NCI-H1417 (cell line): ENCODE results near the gene TSPAN15.
"Not testable (repeated sequence)": the region's sequence is repeated elsewhere in the genome, so short reads cannot be mapped to it uniquely, and the experiment has no call there.

ENCODE experiments used
- DNase-seq, 3 experiments: peaks; one replicate each; lab custom pipeline; 2025; lab: John Stamatoyannopoulos, UW

The TSPAN15 gene

DNA sequence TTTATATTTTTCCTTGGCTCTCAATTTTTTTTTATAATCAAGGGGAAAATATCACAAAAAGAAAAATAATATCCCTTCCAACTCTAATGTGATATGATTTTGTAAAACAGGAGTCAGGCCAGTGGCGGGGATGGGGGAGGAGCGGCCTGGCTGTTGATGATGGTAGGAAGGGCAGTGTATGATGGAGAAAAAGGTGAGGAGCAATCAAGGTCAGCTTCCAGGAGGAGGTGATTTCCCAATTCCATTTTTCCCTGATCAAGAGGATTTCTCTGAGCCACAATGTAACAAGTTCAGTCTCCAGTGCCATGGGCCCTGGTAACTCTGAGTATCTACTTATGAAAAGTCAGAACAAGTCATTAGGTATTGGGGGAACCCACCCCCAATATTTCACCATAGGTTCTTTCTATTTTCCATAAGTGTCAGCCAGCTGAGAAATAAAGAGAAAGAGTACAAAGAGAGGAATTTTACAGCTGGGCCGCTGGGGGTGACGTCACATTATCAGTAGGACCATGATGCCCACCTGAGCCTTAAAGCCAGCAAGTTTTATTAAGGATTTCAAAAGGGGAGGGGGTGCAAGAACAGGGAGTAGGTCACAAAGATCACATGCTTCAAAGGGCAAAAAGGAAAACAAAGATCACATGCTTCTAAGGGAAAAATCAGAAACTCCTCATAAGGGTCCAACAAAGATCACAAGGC, 37.0 kb downstream of the TSPAN15 start:
- not testable (repeated sequence) for DNase-seq

DNA sequence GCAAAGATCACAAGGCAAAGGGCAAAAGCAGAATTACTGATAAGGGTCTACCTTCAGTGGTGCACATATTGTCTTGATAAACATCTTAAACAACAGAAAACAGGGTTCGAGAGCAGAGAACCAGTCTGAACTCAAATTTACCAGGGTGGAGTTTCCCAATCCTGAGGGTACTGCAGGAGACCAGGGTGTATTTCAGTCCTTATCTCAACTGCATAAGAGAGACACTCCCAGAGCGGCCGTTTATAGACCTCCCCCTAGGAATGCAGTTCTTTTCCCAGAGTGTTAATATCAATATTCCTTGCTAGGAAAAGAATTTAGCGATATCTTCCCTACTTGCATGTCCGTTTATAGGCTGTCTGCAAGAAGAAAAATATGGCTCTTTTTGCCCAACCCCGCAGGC, 37.6 kb downstream of the TSPAN15 start:
- not testable (repeated sequence) for DNase-seq

DNA sequence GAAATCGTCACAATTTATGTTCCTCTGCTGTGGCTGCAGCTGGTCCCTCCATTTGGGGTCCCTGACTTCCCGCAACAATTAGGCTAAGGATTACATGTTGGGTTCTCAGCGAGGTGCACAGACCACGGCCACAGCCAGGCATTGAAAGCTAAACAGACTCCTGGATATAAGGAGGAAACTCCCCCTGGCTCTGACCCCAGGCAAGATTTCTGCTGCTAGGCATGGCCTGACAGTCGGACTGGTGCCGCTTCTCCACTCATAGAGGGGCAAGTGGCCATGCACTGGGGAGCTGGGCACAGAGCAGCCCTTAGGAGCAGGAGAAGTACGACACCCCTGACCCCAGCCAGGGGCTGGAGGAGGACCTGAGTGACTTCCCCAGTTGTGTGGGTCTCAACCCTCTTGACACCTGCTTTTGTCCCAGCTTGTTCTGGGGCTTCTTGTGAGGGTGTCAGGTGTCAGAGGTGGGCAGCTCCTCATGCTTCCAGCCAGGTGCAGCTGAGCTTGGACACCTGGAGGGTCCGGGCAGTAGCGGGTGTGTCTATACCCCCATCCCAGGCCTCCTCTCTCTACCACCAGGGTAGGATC, 38.3 kb downstream of the TSPAN15 start:
- DNase-seq, result no peak

DNA sequence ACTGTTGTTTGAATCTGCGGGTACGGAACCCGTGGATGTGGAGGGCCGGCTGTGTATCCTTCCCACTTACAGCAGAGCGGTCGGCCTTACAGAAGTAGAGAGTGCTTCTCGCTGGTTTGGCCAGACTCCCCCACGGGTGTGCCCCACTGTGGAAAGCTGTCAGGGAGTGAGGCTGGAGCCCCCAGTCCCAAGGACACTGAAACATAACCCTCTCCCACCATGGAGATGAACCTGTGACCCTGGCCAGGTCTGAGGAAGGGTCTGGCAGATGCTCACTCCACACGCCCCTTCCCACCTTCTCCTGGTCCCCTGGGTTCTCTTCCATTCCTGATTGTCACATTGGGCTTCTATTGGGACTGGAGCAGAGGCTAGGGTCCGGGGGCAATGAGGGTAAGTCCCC, 39.6 kb downstream of the TSPAN15 start:
- no peak for DNase-seq

DNA sequence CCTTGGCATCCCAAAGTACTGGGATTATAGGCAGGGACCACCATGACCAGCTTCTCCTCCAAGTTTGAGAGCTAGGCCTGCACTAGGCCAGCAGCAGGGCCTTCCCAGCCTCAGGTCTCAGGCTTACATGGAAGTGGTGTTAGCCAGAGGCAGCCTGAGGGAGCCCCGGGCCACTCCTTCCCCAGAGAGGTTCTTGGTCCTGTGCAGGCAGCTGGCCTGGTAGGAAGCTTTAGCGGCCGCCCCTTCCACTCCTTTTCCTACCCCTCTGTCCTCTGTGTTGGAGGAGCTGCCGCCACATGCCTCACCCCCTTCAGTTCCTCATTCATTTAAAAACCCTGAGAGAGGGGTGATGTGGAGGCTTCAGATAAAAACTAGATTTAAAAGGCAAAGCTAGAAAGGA, 40.3 kb downstream of the TSPAN15 start:
- no peak for DNase-seq

DNA sequence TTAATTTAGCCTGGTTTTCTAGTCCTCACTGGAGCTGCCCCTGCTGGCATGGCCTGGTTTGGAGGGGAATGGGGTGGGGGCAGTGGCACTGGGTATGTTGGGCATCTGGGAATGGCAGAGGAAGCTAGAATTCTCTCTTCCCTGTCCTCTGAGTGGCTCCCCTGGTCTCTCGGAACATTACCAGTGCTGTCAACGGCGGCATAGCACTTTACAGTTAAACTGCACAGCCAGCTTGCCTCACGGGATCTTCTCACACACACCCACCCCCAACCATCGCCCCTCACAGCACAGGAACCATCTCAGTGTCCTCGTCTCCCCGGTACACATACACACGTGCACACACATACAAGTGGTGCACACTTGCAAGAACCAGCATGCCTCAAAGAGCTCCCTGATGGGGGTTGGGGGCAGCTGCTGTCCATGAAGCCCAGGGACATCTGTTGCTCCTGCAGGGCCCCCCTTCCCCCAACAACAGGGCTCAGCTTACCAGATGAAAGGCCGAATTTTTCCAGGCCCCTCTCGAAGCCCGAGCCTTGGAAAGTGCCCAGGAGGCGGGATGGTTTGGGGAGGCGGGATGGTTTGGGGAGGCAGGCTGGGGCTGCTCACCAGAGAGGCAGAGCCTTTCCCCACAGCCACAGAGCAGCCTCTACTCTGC, 41.0 kb downstream of the TSPAN15 start:
- DNase-seq, result peak in 1 of 3 experiments; percentile 2

DNA sequence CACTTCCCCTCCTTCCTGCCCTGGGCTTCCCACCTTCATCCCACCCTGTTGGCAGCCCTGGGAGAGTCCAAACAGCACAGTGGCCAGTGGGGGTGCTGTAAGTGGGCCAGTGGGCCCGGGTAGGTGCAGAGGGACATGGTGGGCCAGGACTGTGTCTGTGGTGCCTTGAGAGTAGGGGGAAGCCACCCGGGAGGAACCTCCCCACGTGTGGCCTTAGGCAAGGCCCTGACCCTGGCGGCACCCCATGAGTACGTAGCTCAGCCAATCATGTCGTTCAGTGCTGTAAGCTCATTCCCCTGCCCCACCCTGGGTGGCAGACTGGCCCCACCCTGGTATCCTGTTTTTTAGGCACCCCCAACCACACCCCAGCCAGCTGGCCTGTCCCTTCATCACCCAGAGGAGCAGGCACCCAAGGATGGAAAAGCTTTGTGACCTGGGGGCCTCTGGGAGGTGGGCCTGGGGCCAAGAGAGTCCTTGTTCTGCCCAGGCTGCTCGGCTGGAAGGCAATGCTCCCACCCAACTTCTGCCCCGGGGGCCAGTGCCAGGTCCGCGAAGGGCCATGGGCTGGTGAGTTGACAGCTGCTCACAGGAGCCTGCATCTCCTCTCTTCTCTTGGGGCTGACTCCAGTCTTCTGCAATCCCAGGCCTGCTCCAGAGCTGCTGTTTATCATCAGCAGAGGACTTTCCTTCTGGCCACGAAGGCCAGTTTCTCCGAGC, 41.6 kb downstream of the TSPAN15 start:
- DNase-seq, result no peak

DNA sequence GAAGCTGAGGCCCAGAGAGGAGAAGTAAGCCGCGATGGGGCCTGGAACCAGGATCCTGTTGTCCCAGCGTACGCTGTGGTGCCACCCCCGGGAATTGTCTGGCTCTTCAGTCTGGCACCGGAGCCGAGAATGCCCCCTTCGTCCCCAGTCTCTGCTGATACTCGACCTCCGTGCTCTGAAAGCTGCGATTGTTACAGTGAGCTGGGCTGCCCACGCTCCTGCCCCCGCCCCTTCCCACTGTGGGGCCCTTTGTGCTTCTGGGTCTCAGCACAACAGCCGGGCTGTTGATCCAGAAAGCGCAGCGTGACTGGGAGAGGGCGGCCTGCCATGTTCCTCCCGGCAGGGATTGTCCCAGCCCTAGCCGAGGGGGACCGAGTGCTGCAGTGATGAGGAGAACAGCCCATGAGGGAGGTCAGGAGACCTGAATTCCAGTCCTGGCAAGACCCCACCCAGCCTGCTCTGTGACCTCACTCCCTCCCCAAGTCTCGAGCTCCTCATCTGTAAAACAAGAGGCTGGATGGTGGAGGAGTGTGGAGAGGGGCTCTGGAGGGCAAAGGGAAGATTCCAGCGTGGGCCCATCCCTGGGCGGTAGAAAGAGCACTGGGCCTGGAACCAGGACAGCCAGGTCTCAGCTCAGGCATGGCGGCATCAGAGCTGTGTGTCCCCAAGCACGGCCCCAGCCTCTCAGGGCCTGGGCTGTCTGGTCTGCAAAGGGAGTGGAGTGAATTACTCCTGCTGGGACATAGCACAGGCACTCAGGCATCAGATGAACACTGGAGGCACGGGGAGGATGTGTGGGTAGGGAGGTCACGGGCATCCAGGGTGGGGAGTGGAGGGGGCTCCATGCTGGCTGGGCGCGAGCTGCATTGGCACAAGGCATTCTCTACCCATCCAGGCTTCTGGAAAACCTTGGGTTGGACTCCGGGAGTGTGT, 43.6 kb downstream of the TSPAN15 start:
- peak in 1 of 3 experiments; percentile 18 for DNase-seq

DNA sequence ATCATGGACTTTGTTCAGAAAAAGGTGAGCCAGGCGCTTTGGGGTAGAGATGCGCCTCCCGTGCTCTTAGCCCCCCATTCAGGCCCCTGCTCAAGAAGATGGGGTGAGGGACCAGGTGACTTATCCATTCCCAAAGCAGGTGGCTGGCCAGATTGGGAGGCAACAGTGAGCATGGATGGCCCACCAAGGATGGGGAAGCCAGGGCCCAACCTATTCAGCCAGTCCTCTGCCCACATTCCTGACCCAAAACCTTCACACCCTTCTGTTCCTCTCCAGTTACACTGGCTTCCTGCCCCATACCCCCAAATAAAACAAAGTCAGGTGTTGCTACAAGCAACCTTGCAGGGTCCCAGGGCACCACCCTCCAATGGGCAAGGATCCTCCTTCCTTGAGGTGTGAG, 44.4 kb downstream of the TSPAN15 start:
- DNase-seq, result no peak

DNA sequence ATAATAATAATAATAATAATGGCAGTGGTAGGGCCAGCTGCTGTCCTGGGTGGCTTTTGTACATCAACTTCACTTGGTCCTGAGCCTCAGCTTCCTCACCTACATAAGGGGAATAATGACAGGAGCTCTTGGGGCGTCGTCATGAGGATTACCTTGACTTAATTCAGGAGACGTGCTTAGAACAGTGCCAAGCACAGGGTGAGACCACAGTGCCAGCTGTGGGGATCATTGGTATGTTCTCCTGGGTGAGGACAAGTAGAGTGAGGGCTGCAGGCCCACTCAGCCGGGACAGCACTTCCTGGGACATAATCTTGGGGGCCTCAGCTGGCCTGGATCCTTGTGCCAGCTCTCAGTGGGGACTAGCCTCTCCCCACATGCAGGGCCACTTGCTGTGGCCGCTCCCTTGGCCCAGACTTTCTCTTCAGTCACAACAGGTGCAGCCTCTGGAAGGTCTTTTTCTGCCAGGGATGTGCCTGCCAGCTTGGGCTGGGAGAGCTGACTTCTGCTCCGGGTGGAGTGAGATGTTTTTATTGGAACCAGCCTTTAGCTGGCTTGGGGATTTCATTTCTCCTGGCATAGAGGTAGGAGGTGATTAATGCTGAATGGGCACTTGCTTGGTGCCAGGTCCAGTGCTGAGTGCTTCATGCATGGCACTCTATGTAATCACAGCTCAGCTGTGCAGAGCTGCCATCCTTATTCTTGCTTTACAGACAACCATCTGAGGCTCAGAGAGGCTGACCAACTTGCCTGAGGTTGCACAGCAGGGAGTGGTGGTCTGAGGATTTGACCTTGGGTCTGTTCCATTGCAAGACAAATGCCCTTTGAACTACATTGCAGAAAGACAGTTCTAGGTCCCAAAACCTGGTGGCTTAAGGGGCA, 45.3 kb downstream of the TSPAN15 start:
- DNase-seq, result no peak

DNA sequence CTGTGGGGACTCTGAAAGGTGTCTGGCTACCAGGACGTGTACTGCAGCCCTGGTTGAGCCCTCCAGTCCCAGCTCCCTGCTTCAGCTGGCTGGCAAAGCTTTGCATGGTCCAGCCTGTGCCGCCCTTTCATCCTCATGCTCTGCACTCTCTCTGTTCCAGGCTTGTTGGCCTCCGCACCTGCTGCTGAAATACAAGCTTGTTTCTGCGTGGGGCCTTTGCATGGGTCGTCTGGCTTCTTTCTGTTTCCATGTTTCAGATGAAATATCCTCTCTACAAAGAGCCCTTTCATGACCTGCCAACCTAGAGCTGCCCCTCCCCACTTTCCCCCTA, 45.9 kb downstream of the TSPAN15 start:
- DNase-seq, result no peak

DNA sequence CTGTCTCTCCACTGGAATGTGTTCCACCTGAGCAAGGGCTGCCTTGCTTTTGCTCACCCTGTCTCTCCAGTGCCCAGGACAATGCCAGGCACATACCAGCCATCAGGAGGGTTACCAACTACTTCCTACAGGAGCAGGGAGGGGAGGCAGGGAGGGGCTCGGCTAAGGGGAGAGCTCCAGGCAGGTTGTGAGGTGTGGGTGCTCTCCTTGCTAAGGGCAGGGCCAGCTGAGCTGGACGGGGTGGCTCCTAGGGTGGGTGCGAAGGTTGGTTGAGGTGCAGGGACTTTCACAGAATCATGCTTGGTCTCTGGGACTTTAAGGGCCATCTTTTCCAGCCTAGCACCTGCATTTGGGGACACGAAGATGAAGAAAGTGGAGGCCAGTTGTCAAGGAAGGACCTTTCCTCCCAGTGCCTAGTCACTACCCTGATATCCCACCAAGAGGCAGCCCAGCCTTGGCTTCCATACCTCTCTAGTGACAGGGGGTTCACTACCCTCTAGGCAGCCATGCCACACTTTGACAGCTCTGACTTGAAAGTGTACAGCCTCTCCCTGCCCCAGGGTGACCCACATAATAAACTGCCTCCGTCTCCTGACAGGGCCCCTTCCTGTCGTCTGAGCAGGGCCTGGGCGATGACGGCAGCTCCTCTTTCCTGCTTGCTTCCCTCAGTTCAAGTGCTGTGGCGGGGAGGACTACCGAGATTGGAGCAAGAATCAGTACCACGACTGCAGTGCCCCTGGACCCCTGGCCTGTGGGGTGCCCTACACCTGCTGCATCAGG, 46.5 kb downstream of the TSPAN15 start:
- no peak for DNase-seq

DNA sequence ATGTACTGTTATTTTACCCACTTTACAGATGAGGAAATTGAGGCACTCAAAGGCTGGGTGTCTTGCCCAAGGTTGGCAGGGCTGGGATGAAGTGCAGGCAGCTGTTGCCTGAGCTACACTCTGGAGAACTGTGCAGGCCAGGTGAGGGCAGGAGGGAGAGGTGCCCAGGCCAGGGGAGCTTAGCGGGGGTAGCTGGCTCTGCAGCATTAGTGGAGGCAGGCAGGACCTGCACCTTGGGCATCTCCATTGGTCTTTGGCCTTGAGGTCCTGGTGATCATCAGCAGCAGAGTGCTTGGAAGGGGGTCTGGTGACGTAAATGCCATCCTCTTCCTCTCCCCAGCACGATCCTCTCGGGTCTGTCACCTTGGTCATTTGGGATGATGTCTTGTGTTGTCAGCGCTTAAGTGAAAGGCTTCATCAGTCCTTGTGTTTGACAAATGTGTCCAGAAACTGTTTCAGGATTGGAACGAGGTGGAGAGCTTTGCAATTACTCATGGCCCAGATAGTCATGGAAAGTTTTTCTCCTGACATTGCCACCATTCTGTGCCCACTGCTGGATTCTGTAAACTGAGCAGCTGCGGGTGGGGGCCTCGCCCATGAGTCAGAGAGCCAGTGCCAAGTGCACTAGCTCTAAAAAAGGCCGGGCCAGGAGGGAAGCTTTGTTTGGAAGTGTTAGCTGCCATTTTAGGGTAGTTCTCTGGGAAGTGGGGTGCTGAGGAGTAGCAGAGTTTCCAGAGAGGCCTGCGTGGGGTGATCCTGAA, 47.6 kb downstream of the TSPAN15 start:
- DNase-seq, result no peak

DNA sequence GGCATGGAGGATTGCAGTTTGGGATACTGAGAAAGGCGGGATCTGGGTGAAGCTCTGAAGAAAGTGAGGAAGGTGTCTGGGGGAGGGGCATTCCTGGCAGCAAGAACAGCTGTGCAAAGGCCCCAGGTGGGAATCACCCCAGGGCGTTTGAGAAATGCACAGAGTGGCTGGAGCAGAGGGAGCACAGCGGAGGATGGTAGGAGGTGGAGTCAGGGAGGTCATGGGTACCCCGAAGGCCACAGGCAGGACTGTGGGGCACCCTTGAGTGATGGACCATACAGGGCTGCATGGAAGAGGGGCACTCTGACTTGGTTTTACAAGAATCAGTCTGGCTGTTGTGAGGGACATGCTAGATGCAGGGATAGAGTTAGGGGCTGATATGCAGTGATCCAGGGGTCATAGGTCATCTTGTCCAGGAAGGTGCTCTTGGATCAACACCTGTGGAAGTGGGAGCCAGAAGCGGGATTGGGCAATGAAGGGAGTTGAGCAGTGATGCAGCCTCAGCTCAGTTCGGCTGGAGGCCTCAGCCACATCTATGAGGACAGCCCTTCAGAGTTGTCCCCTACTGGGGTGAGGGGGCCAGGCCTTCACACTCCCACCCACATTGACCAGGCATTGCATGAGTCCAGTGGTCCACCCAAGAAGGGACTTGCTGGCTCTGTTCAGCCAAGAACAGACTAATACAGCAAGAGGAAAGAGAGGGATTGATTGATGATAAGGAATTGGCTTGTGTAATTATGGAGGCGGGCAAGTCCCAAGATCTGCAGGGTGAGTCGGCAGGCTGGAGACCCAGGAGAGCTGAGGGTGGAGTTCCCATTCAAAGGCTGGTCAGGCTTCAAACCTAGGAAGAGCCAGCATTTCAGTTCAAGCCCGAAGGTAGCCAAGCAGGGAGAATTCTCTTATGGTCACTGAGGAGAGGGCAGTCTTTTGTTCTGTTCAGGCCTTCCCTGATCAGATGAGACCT, 48.7 kb downstream of the TSPAN15 start:
- no peak for DNase-seq

DNA sequence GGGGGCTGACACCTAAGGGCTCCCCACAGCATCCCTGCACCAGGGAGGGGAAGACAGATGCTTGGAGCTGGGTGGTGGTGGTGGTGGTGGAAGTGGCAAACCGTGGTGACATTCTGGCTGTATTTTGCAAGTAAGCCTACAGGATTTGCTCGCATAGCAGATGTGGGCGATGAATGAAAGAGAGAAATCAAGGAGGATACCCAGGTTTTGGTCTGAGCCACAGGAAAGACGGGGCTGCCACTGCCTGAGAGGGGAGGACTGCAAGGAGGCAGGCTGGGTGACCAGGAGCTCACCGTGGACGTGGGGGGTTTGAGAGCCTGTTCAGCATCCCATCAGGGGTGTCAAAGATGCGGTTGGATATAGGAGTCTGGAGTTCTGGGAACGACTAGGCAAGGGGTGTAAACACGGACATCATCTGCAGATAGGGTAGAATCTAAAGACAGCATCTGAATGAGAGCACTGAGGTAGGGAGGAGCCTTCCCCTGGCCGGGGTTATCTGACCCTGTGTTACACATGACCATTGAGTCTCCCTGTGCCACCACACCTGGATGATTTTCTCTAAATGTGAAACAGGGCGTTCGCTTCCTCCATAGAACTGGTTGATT, 49.7 kb downstream of the TSPAN15 start:
- no peak for DNase-seq

DNA sequence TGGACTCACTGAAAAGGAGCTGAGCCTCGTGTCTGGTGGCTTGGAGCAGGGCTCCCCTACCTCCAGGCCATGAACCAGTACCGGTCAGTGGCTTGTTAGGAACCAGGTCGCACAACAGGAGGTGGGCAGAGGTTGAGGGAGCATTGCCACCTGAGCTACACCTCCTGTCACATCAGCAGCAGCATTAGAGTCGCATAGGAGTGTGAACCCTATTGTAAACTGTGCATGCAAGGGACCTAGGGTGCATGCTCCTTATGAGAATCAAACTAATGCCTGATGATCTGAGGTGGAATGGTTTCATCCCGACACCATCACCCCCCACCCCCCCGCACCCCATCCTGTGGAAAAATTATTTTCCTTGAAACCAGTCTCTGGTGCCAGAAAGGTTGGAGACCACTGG, 50.4 kb downstream of the TSPAN15 start:
- no peak for DNase-seq

DNA sequence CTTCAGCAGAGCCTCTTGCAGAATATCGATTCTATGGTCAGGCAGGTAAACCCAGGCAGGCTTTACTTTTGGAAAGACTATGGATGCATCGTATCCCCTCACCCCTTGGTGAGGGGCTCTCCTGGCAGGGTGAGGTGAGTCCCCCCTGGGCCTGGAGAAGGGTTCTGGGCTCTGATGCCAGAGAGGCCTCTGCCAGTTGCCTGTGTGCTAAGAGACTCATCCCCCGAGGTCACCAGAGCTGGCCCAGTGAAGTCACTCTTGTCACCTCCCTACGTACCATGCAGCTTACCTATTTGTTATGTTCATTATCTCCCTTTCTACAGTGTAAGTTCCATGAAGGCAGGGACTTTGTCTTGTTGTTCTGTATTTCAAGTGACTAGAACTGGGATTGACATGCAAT, 51.3 kb downstream of the TSPAN15 start:
- no peak for DNase-seq
